ENCODE measurements around the gene DUSP12.

The DUSP12 gene

GRCh38 chr1:161771973-161772372, 22.4 kb downstream of the DUSP12 start:
- no peak overlapping the region for H4K91ac ChIP-seq (ENCODE audit: low read depth, low read length, poor library complexity)

GRCh38 chr1:161772397-161772796, 22.8 kb downstream of the DUSP12 start:
- no peak overlapping the region for H4K91ac ChIP-seq (ENCODE audit: low read depth, low read length, poor library complexity)
- H3K4me3 ChIP-seq (ENCODE audit: low read length in 2 of 2): no peak overlapping the region
- no peak overlapping the region for H2AK5ac ChIP-seq (ENCODE audit: low read depth, low read length)
- no peak overlapping the region for H3K14ac ChIP-seq (ENCODE audit: low read length)
- no peak overlapping the region for H3K23ac ChIP-seq (ENCODE audit: low read depth, low read length, poor library complexity)
- H2BK5ac ChIP-seq (ENCODE audit: low read length): no peak overlapping the region
- no peak overlapping the region for H3K27ac ChIP-seq (replicated peaks; ENCODE audit: low read length)
- no peak overlapping the region for H2AFZ ChIP-seq (ENCODE audit: low read length)
- H2BK120ac ChIP-seq (ENCODE audit: low read depth, low read length): no peak overlapping the region
- H3K4me1 ChIP-seq (ENCODE audit: control insufficient read depth in 2 of 2, insufficient read depth in 1 of 2, low read depth in 1 of 2, low read length in 2 of 2): no peaks in the 10 kb centered on the region
- no peak overlapping the region for H2BK12ac ChIP-seq (ENCODE audit: low read length)
- H3K79me1 ChIP-seq (ENCODE audit: low read depth, low read length): no peaks in the 10 kb centered on the region
- no peak overlapping the region for H2BK15ac ChIP-seq (ENCODE audit: low read length)
- H3K27me3 ChIP-seq (ENCODE audit: control insufficient read depth in 3 of 3, insufficient read depth in 3 of 3, low read depth in 1 of 3, low read length in 3 of 3): no peaks in the 10 kb centered on the region
- H3K18ac ChIP-seq (ENCODE audit: low read length): no peak overlapping the region
- no peak overlapping the region for H4K8ac ChIP-seq (ENCODE audit: low read depth, low read length)
- H3K9me3 ChIP-seq (replicated peaks in 1 of 2; ENCODE audit: control insufficient read depth in 2 of 2, insufficient read depth in 1 of 2, low read depth in 1 of 2, low read length in 2 of 2): no peaks in the 10 kb centered on the region
- no peaks in the 10 kb centered on the region for H3K36me3 ChIP-seq (replicated peaks in 1 of 2; ENCODE audit: control insufficient read depth in 2 of 2, insufficient read depth in 2 of 2, low read length in 2 of 2)
- H3K4me2 ChIP-seq (ENCODE audit: insufficient read depth, low read length, poor library complexity, severe bottlenecking): no peak overlapping the region
- no peak overlapping the region for H3K9ac ChIP-seq (ENCODE audit: low read depth, low read length, poor library complexity)
- DNase-seq (ENCODE audit: low spot score): no peak
- no peak overlapping the region for H3K4ac ChIP-seq (ENCODE audit: low read length)

More at GRCh38 chr1:161771973-161772372, 22.4 kb downstream of the DUSP12 start:
- no peak overlapping the region for H4K8ac ChIP-seq (ENCODE audit: low read depth, low read length)
- H3K36me3 ChIP-seq (replicated peaks in 1 of 2; ENCODE audit: control insufficient read depth in 2 of 2, insufficient read depth in 2 of 2, low read length in 2 of 2): no peaks in the 10 kb centered on the region
- H3K4me2 ChIP-seq (ENCODE audit: insufficient read depth, low read length, poor library complexity, severe bottlenecking): no peak overlapping the region
- no peak overlapping the region for H2AFZ ChIP-seq (ENCODE audit: low read length)
- H3K14ac ChIP-seq (ENCODE audit: low read length): no peak overlapping the region
- H3K9me3 ChIP-seq (replicated peaks in 1 of 2; ENCODE audit: control insufficient read depth in 2 of 2, insufficient read depth in 1 of 2, low read depth in 1 of 2, low read length in 2 of 2): no peaks in the 10 kb centered on the region
- DNase-seq (ENCODE audit: low spot score): no peak
- no peaks in the 10 kb centered on the region for H3K4me1 ChIP-seq (ENCODE audit: control insufficient read depth in 2 of 2, insufficient read depth in 1 of 2, low read depth in 1 of 2, low read length in 2 of 2)
- no CpG with 5 or more reads among the region's 2 CpGs for WGBS, 2 donors (ENCODE audit: extremely low coverage in 2 of 2, insufficient read length in 2 of 2, insufficient replicate concordance in 1 of 2)
- H3K79me1 ChIP-seq (ENCODE audit: low read depth, low read length): no peaks in the 10 kb centered on the region
- H3K9ac ChIP-seq (ENCODE audit: low read depth, low read length, poor library complexity): no peak overlapping the region
- no peak overlapping the region for H2BK12ac ChIP-seq (ENCODE audit: low read length)
- no peak overlapping the region for H2BK5ac ChIP-seq (ENCODE audit: low read length)
- H2BK15ac ChIP-seq (ENCODE audit: low read length): no peak overlapping the region
- no peak overlapping the region for H2BK120ac ChIP-seq (ENCODE audit: low read depth, low read length)
- H2AK5ac ChIP-seq (ENCODE audit: low read depth, low read length): no peak overlapping the region
- no peak overlapping the region for H3K4me3 ChIP-seq (ENCODE audit: low read length in 2 of 2)
- H3K27me3 ChIP-seq (ENCODE audit: control insufficient read depth in 3 of 3, insufficient read depth in 3 of 3, low read depth in 1 of 3, low read length in 3 of 3): no peaks in the 10 kb centered on the region
- no peak overlapping the region for H3K27ac ChIP-seq (replicated peaks; ENCODE audit: low read length)
- H3K4ac ChIP-seq (ENCODE audit: low read length): no peak overlapping the region
- no peak overlapping the region for H3K18ac ChIP-seq (ENCODE audit: low read length)
- H3K23ac ChIP-seq (ENCODE audit: low read depth, low read length, poor library complexity): no peak overlapping the region

- no peaks in the 10 kb centered on the region for H3K4me1 ChIP-seq (ENCODE audit: control insufficient read depth in 2 of 2, insufficient read depth in 1 of 2, low read depth in 1 of 2, low read length in 2 of 2)
- H2BK12ac ChIP-seq (ENCODE audit: low read length): no peak overlapping the region
- no peak overlapping the region for H3K4ac ChIP-seq (ENCODE audit: low read length)
- no peak overlapping the region for H3K23ac ChIP-seq (ENCODE audit: low read depth, low read length, poor library complexity)
- H3K27ac ChIP-seq (replicated peaks; ENCODE audit: low read length): no peak overlapping the region
- no peak overlapping the region for H3K9ac ChIP-seq (ENCODE audit: low read depth, low read length, poor library complexity)
- H2AK5ac ChIP-seq (ENCODE audit: low read depth, low read length): no peak overlapping the region
- no peak overlapping the region for H2BK120ac ChIP-seq (ENCODE audit: low read depth, low read length)
- no peak for DNase-seq (ENCODE audit: low spot score)
- H2BK5ac ChIP-seq (ENCODE audit: low read length): no peak overlapping the region
- WGBS, 2 donors (ENCODE audit: extremely low coverage in 2 of 2, insufficient read length in 2 of 2, insufficient replicate concordance in 1 of 2): 100% methylated on average over 1 of the region's 4 CpGs; no CpG with 5 or more reads in 1 of the 2 donors
- H4K8ac ChIP-seq (ENCODE audit: low read depth, low read length): no peak overlapping the region
- no peaks in the 10 kb centered on the region for H3K79me1 ChIP-seq (ENCODE audit: low read depth, low read length)
- H3K36me3 ChIP-seq (replicated peaks in 1 of 2; ENCODE audit: control insufficient read depth in 2 of 2, insufficient read depth in 2 of 2, low read length in 2 of 2): no peaks in the 10 kb centered on the region
- H3K4me3 ChIP-seq (ENCODE audit: low read length in 2 of 2): no peak overlapping the region
- H3K14ac ChIP-seq (ENCODE audit: low read length): no peak overlapping the region
- no peak overlapping the region for H2AFZ ChIP-seq (ENCODE audit: low read length)
- H3K27me3 ChIP-seq (ENCODE audit: control insufficient read depth in 3 of 3, insufficient read depth in 3 of 3, low read depth in 1 of 3, low read length in 3 of 3): no peaks in the 10 kb centered on the region
- H3K18ac ChIP-seq (ENCODE audit: low read length): no peak overlapping the region
- no peak overlapping the region for H2BK15ac ChIP-seq (ENCODE audit: low read length)
- no peaks in the 10 kb centered on the region for H3K9me3 ChIP-seq (replicated peaks in 1 of 2; ENCODE audit: control insufficient read depth in 2 of 2, insufficient read depth in 1 of 2, low read depth in 1 of 2, low read length in 2 of 2)
- H3K4me2 ChIP-seq (ENCODE audit: insufficient read depth, low read length, poor library complexity, severe bottlenecking): no peak overlapping the region
- H4K91ac ChIP-seq (ENCODE audit: low read depth, low read length, poor library complexity): no peak overlapping the region
Observed at GRCh38 chr1:161773791-161774190, 24.2 kb downstream of the DUSP12 start.

- H3K27me3 ChIP-seq (ENCODE audit: control insufficient read depth in 3 of 3, insufficient read depth in 3 of 3, low read depth in 1 of 3, low read length in 3 of 3): no peaks in the 10 kb centered on the region
- no CpG with 5 or more reads among the region's 2 CpGs for WGBS, 2 donors (ENCODE audit: extremely low coverage in 2 of 2, insufficient read length in 2 of 2, insufficient replicate concordance in 1 of 2)
Observed at GRCh38 chr1:161777261-161777660, 27.7 kb downstream of the DUSP12 start.

More at GRCh38 chr1:161777261-161777660, 27.7 kb downstream of the DUSP12 start:
- Histone ChIP-seq H3K4ac (ENCODE audit: low read length) (no peak overlapping the region), H3K4me2 (ENCODE audit: insufficient read depth, low read length, poor library complexity, severe bottlenecking) (no peak overlapping the region), H3K4me3 (ENCODE audit: low read length in 2 of 2) (no peak overlapping the region), H2BK15ac (ENCODE audit: low read length) (no peak overlapping the region), H2AK5ac (ENCODE audit: low read depth, low read length) (no peak overlapping the region), H3K14ac (ENCODE audit: low read length) (no peak overlapping the region), H4K8ac (ENCODE audit: low read depth, low read length) (no peak overlapping the region), H3K36me3 (replicated peaks in 1 of 2; ENCODE audit: control insufficient read depth in 2 of 2, insufficient read depth in 2 of 2, low read length in 2 of 2) (peaks cover 2 to 13% of the 10 kb centered on the region in 2 donors), H3K23ac (ENCODE audit: low read depth, low read length, poor library complexity) (no peak overlapping the region), H4K91ac (ENCODE audit: low read depth, low read length, poor library complexity) (no peak overlapping the region), H2BK12ac (ENCODE audit: low read length) (no peak overlapping the region), H3K9me3 (replicated peaks in 1 of 2; ENCODE audit: control insufficient read depth in 2 of 2, insufficient read depth in 1 of 2, low read depth in 1 of 2, low read length in 2 of 2) (no peaks in the 10 kb centered on the region), H3K9ac (ENCODE audit: low read depth, low read length, poor library complexity) (no peak overlapping the region), H3K27ac (replicated peaks; ENCODE audit: low read length) (no peak overlapping the region), H2BK120ac (ENCODE audit: low read depth, low read length) (no peak overlapping the region), H3K18ac (ENCODE audit: low read length) (no peak overlapping the region), H2BK5ac (ENCODE audit: low read length) (no peak overlapping the region), H2AFZ (ENCODE audit: low read length) (no peak overlapping the region), H3K79me1 (ENCODE audit: low read depth, low read length) (no peaks in the 10 kb centered on the region), H3K4me1 (ENCODE audit: control insufficient read depth in 2 of 2, insufficient read depth in 1 of 2, low read depth in 1 of 2, low read length in 2 of 2) (no peaks in the 10 kb centered on the region)
- DNase-seq (ENCODE audit: low spot score): no peak
